ENCODE measurements around the gene EEFSEC. TPM values are rescaled to one million over a fixed set of nuclear protein-coding genes. Genes with fewer than 3 reads are reported as not detected.

EEFSEC gene
- total and polyA plus RNA-seq, 2 experiments from 2014 or later = 4.9 to 18.7 TPM

DNA sequence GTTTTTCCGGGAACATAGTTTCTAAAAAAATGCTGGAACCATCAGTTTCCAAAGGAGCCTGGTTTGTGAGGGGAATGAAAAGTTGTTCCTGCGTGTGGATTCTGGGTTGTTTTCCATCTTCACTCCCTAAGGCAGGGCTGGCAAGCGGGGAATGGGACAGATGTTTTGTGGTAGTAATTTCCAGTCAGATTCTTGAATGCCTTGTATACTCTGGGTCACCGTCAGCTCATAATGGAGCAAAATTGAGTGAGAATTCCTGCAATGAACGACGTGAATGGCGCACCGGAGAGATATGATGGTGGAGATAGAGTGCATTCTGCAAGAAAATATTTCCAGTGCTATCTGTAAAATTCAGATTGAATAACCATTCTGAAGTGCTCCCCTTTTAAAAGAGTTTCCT is 19.9 kb downstream of the EEFSEC start:
- in situ Hi-C loops (cut with MboI) = loop anchor here (10.0 kb wide), 1 partner anchor 422 kb away; no protein-coding TSS in a partner anchor
- no peak for DNase-seq
- H3K9ac ChIP-seq = no peak overlapping the region
- H2AFZ ChIP-seq = no peak overlapping the region
- H3K9me2 ChIP-seq (ENCODE audit: insufficient read depth) = no peaks in the 10 kb centered on the region
- no peaks in the 10 kb centered on the region for H3K36me3 ChIP-seq (ENCODE audit: low read depth)
- TF ChIP-seq EZH2phosphoT487 (IDR thresholded peaks at IDR 0.05; ENCODE audit: insufficient read depth, low read depth) (no peak), EZH2 (IDR thresholded peaks at IDR 0.05; ENCODE audit: insufficient read depth, poor library complexity, severe bottlenecking) (no peak)
- H3K27ac ChIP-seq = no peak overlapping the region
- no peaks in the 10 kb centered on the region for H3F3A ChIP-seq (ENCODE audit: insufficient read depth)
- no peak overlapping the region for H3K4me2 ChIP-seq (ENCODE audit: unreplicated experiment)
- peaks cover 13% of the 10 kb centered on the region; the same call in 1 of the 2 replicates for H3K79me2 ChIP-seq (ENCODE audit: insufficient read depth)
- 76 to 82% methylated on average over 8 of the region's 8 CpGs for WGBS, 2 experiments (ENCODE audit: low coverage in 1 of 2, low lambda C conversion rate in 2 of 2, missing lambda C conversion rate in 2 of 2)
- no peaks in the 10 kb centered on the region for H3K4me1 ChIP-seq (ENCODE audit: insufficient read depth)
- no peaks in the 10 kb centered on the region for H3K27me3 ChIP-seq (replicated peaks; ENCODE audit: insufficient read depth)
- H3K9me3 ChIP-seq (ENCODE audit: low read depth) = no peaks in the 10 kb centered on the region
- no peak overlapping the region for H3K4me3 ChIP-seq
- no peaks in the 10 kb centered on the region for H4K20me1 ChIP-seq (ENCODE audit: insufficient read depth)

DNA sequence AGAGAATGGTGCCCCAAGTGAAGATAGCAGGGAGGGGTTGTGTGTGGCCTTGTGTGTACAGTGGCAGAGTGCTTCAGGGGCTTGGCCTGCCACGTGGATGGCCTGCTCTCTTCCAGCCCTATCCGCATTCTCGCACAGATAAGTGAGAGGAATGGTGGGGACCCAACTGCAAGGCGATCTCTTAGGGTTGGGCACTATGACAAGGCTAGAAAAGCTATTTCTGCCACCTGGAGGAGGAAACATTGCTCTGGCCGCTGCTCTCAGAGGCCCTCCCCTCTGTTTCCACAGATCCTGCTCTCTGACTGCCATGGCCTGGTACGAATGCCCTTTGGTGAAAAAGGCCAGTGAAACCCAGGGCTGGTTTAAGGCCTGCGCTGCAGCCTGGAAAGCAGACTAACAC is 20.6 kb downstream of the EEFSEC start:
- Histone ChIP-seq H3F3A (ENCODE audit: insufficient read depth) (no peaks in the 10 kb centered on the region), H3K4me2 (ENCODE audit: unreplicated experiment) (no peak overlapping the region), H3K4me1 (ENCODE audit: insufficient read depth) (no peaks in the 10 kb centered on the region), H3K27ac (no peak overlapping the region), H4K20me1 (ENCODE audit: insufficient read depth) (no peaks in the 10 kb centered on the region), H3K36me3 (ENCODE audit: low read depth) (no peaks in the 10 kb centered on the region), H3K9me2 (ENCODE audit: insufficient read depth) (no peaks in the 10 kb centered on the region), H3K4me3 (no peak overlapping the region), H3K27me3 (replicated peaks; ENCODE audit: insufficient read depth) (no peaks in the 10 kb centered on the region), H3K9me3 (ENCODE audit: low read depth) (no peaks in the 10 kb centered on the region), H3K79me2 (ENCODE audit: insufficient read depth) (peaks cover 13% of the 10 kb centered on the region; the same call in 1 of the 2 replicates), H2AFZ (no peak overlapping the region), H3K9ac (no peak overlapping the region)
- 89 to 92% methylated on average over 7 of the region's 7 CpGs for WGBS, 2 experiments (ENCODE audit: low coverage in 1 of 2, low lambda C conversion rate in 2 of 2, missing lambda C conversion rate in 2 of 2)
- DNase-seq = no peak
- TF ChIP-seq EZH2phosphoT487 (IDR thresholded peaks at IDR 0.05; ENCODE audit: insufficient read depth, low read depth) (no peak), EZH2 (IDR thresholded peaks at IDR 0.05; ENCODE audit: insufficient read depth, poor library complexity, severe bottlenecking) (no peak)
- in situ Hi-C loops (cut with MboI) = loop anchor here (10.0 kb wide), 1 partner anchor 421 kb away; no protein-coding TSS in a partner anchor

DNA sequence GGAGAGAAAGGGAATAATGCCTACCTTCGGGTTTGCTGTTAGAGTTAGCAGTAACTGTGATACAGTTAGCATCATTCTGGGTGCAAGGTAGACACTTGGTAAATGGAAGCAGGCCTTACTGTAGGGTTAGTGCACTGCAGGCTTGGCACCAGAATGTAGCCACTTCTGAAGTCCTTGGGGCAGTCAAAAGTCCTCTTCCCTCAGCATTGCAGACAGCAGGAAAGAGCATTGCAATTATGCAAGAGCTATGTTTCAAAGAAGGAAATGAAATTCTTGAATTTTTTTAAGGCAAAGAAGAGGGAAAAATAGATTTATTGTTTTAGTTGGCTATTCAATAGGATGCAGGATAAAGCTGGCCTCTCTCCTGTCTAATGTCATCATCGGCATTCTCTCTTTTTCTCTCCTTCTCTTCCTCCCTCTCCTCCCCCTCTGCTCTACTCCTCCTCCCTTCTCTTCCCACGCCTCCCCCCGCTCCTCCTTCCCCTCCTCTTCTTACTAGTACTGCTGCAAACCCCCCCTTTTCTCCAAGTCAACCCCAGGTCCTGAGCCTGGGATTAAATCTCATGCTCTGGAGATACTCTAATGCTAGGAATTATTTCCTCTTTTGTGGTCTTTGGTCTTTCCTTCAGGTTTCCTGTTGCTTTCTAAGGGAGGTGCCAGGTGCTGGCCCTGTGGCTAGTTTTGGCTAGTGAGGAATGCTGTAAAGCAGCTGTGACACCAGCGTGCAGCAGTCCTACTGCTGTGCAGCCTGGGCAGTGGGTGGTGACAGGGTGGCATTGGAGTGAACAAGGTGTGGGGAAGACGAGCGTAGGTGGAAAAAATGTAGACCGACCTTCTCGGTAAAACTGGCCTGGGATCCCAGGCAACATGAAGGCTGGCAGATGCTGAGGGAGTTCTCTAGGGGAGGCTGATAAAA is 21.7 kb downstream of the EEFSEC start:
- Histone ChIP-seq H3K36me3 (ENCODE audit: low read depth) (no peaks in the 10 kb centered on the region), H2AFZ (no peak overlapping the region), H3K27me3 (replicated peaks; ENCODE audit: insufficient read depth) (no peaks in the 10 kb centered on the region), H3F3A (ENCODE audit: insufficient read depth) (no peaks in the 10 kb centered on the region), H3K4me2 (ENCODE audit: unreplicated experiment) (no peak overlapping the region), H3K4me1 (ENCODE audit: insufficient read depth) (no peaks in the 10 kb centered on the region), H3K4me3 (no peak overlapping the region), H3K79me2 (ENCODE audit: insufficient read depth) (peaks cover 13% of the 10 kb centered on the region; the same call in 1 of the 2 replicates), H3K27ac (no peak overlapping the region), H3K9me3 (ENCODE audit: low read depth) (no peaks in the 10 kb centered on the region), H3K9ac (no peak overlapping the region), H4K20me1 (ENCODE audit: insufficient read depth) (no peaks in the 10 kb centered on the region), H3K9me2 (ENCODE audit: insufficient read depth) (no peaks in the 10 kb centered on the region)
- 88 to 90% methylated on average over 6 to 9 of the region's 9 CpGs for WGBS, 2 experiments (ENCODE audit: low coverage in 1 of 2, low lambda C conversion rate in 2 of 2, missing lambda C conversion rate in 2 of 2)
- no peak for DNase-seq
- no peak for TF ChIP-seq EZH2phosphoT487 (IDR thresholded peaks at IDR 0.05; ENCODE audit: insufficient read depth, low read depth)
- TF ChIP-seq EZH2 (IDR thresholded peaks at IDR 0.05; ENCODE audit: insufficient read depth, poor library complexity, severe bottlenecking) = no peak
- in situ Hi-C loops (cut with MboI) = loop anchor here (10.0 kb wide), 1 partner anchor 420 kb away; no protein-coding TSS in a partner anchor

DNA sequence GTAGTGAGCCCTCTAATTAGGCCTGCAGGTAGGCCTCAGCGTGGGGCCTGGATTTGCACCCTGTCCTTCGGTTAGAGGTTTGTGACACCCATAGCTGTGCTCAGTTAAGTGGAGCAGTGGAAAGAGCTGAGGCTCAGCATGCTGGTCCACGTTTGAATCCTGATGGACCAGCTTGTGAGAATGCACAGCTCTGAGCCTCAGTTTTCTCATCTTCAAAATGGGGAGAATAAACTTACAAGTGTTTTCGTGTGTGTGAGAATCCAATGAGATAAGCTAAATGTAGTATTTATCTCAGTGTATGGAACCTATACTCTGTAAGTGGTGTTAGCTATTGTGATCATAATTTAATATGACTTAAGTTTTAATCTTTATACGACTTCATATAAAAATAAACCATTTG is 22.5 kb downstream of the EEFSEC start:
- H3K4me2 ChIP-seq (ENCODE audit: unreplicated experiment) = no peak overlapping the region
- no peaks in the 10 kb centered on the region for H3F3A ChIP-seq (ENCODE audit: insufficient read depth)
- peaks cover 13% of the 10 kb centered on the region; the same call in 1 of the 2 replicates for H3K79me2 ChIP-seq (ENCODE audit: insufficient read depth)
- H3K4me3 ChIP-seq = no peak overlapping the region
- H3K27ac ChIP-seq = no peak overlapping the region
- no peaks in the 10 kb centered on the region for H4K20me1 ChIP-seq (ENCODE audit: insufficient read depth)
- in situ Hi-C loops (cut with MboI) = loop anchor here (10.0 kb wide), 1 partner anchor 419 kb away; no protein-coding TSS in a partner anchor
- H2AFZ ChIP-seq = no peak overlapping the region
- TF ChIP-seq EZH2phosphoT487 (IDR thresholded peaks at IDR 0.05; ENCODE audit: insufficient read depth, low read depth) = no peak
- TF ChIP-seq EZH2 (IDR thresholded peaks at IDR 0.05; ENCODE audit: insufficient read depth, poor library complexity, severe bottlenecking) = no peak
- no peak for DNase-seq
- H3K9me2 ChIP-seq (ENCODE audit: insufficient read depth) = no peaks in the 10 kb centered on the region
- WGBS, 2 experiments (ENCODE audit: low coverage in 1 of 2, low lambda C conversion rate in 2 of 2, missing lambda C conversion rate in 2 of 2) = 91 to 97% methylated on average over 5 of the region's 5 CpGs
- H3K4me1 ChIP-seq (ENCODE audit: insufficient read depth) = no peaks in the 10 kb centered on the region
- no peak overlapping the region for H3K9ac ChIP-seq
- H3K27me3 ChIP-seq (replicated peaks; ENCODE audit: insufficient read depth) = no peaks in the 10 kb centered on the region
- no peaks in the 10 kb centered on the region for H3K9me3 ChIP-seq (ENCODE audit: low read depth)
- H3K36me3 ChIP-seq (ENCODE audit: low read depth) = no peaks in the 10 kb centered on the region

Measured in GM23248 (cell line).